ENCODE measurements around the gene KIF7. TPM values are rescaled to one million over a fixed set of nuclear protein-coding genes. Genes with fewer than 3 reads are reported as not detected.

Gene KIF7
- total and polyA plus RNA-seq, 2 of the 4 experiments (the other 2 are of a cell fraction) = 5.0 to 9.0 TPM

- H3K27ac ChIP-seq (ENCODE audit: insufficient read depth, low read length) = no peak overlapping the region
- no peak overlapping the region for H4K5ac ChIP-seq (ENCODE audit: low read depth, low read length)
- ATAC-seq (ENCODE audit: low read depth) (no peak), DNase-seq (no peak)
- no peaks in the 10 kb centered on the region for H4K20me1 ChIP-seq (ENCODE audit: insufficient read depth, low read length)
- no peak overlapping the region for H3K14ac ChIP-seq (replicated peaks; ENCODE audit: low read depth, low read length)
- H3K4me2 ChIP-seq (ENCODE audit: low read depth, low read length) = no peak overlapping the region
- H3K9me3 ChIP-seq (ENCODE audit: control insufficient read depth, insufficient read depth, low read length) = peaks cover 11% of the 10 kb centered on the region
- no peak overlapping the region for H3K4me3 ChIP-seq (ENCODE audit: insufficient read depth, low read depth, low read length)
- ChIA-PET CTCF (no interaction called here), POLR2A (ENCODE audit: unreplicated experiment) (no interaction called here)
- H3K18ac ChIP-seq (ENCODE audit: low read depth, low read length) = no peak overlapping the region
- no peak overlapping the region for H2BK5ac ChIP-seq (ENCODE audit: low read depth, low read length, poor library complexity, severe bottlenecking)
- H3K27me3 ChIP-seq (ENCODE audit: control insufficient read depth, insufficient read depth, low read length) = no peaks in the 10 kb centered on the region
- dilution Hi-C loops (cut with HindIII; ENCODE audit: low sequenced_read_pairs, unreplicated experiment) (no loop called here), in situ Hi-C loops (cut with MboI; ENCODE audit: low sequenced_read_pairs) (no loop called here), intact Hi-C loops (cut with micrococcal nuclease) (no loop called here)
- H4K91ac ChIP-seq (ENCODE audit: insufficient read depth, low read depth, low read length) = no peak overlapping the region
- no peak overlapping the region for H3K23ac ChIP-seq (ENCODE audit: low read depth, low read length)
- no peak overlapping the region for H2AK9ac ChIP-seq (replicated peaks; ENCODE audit: low read depth, low read length, poor library complexity)
- H2BK120ac ChIP-seq (ENCODE audit: low read depth, low read length) = no peak overlapping the region
- H2AFZ ChIP-seq (replicated peaks; ENCODE audit: low read length, poor library complexity) = no peak overlapping the region
- TF ChIP-seq CEBPB (IDR thresholded peaks at IDR 0.05; ENCODE audit: low read depth, low read length) = no peak
- no peak for TF ChIP-seq ELK1 (IDR thresholded peaks at IDR 0.05; ENCODE audit: borderline replicate concordance, low read depth, low read length)
- TF ChIP-seq RAD21 (IDR thresholded peaks at IDR 0.05; ENCODE audit: low read length) = no peak
- TF ChIP-seq MXI1 (IDR thresholded peaks at IDR 0.05; ENCODE audit: borderline replicate concordance, low read depth, low read length) = no peak
- TF ChIP-seq MAFK (IDR thresholded peaks at IDR 0.05; ENCODE audit: low read depth, low read length) = no peak
- no peak for TF ChIP-seq CHD1 (IDR thresholded peaks at IDR 0.05; ENCODE audit: low read depth, low read length)
- TF ChIP-seq CTCF (conservative IDR thresholded peaks at IDR 0.05; ENCODE audit: low read depth, low read length) = no peak
- no peak for TF ChIP-seq POLR2A (IDR thresholded peaks at IDR 0.05; ENCODE audit: low read depth, low read length)
- TF ChIP-seq USF2 (IDR thresholded peaks at IDR 0.05; ENCODE audit: low read depth, low read length) = no peak
- TF ChIP-seq FOS (IDR thresholded peaks at IDR 0.05; ENCODE audit: low read depth, low read length) = no peak
- TF ChIP-seq NFE2L2 (IDR thresholded peaks at IDR 0.05; ENCODE audit: low read depth, low read length) = no peak
- TF ChIP-seq RCOR1 (IDR thresholded peaks at IDR 0.05; ENCODE audit: insufficient replicate concordance, low read length) = no peak
- TF ChIP-seq SMC3 (IDR thresholded peaks at IDR 0.05; ENCODE audit: low read depth, low read length) = no peak
- no peak for TF ChIP-seq MAZ (IDR thresholded peaks at IDR 0.05; ENCODE audit: borderline replicate concordance, low read depth, low read length)
- H3K9me1 ChIP-seq (ENCODE audit: insufficient read depth, low read length) = no peaks in the 10 kb centered on the region
- H2BK20ac ChIP-seq (ENCODE audit: low read depth, low read length) = no peak overlapping the region
- H3K9ac ChIP-seq (ENCODE audit: low read depth, low read length) = no peak overlapping the region
- no peak overlapping the region for H2AK5ac ChIP-seq (ENCODE audit: low read depth, low read length)
- no peak overlapping the region for H3K4ac ChIP-seq (ENCODE audit: low read depth, low read length)
- BruUV-seq (replicated peaks) = no TSS peak
- no CpG with 5 or more reads among the region's 1 CpG for whole genome bisulfite sequencing, 2 experiments (ENCODE audit: extremely low coverage in 2 of 2, insufficient read length in 1 of 2)
- H2BK15ac ChIP-seq (ENCODE audit: low read depth, low read length) = no peak overlapping the region
- H3K4me1 ChIP-seq (ENCODE audit: control insufficient read depth, insufficient read depth, low read length) = no peaks in the 10 kb centered on the region
- H3K79me1 ChIP-seq (ENCODE audit: low read depth in 1 of 2, low read length in 2 of 2) = peaks cover 8 to 9% of the 10 kb centered on the region in 2 experiments; a peak in 2 of 4 replicates
- H4K8ac ChIP-seq (ENCODE audit: low read depth in 2 of 2, low read length in 2 of 2) = no peak overlapping the region
- H3K56ac ChIP-seq (ENCODE audit: extremely low read depth, insufficient read depth, low read length) = no peak overlapping the region
- H3K36me3 ChIP-seq (ENCODE audit: control insufficient read depth, insufficient read depth, low read length) = peaks cover 3% of the 10 kb centered on the region; the same call in 1 of the 2 replicates
These were observed 41.1 kb downstream of the KIF7 start for GRCh38 chr15:89614164-89614563.
